T-helper 1 cell treated with Interleukin-12 subunit alpha and Interleukin-12 subunit beta and Interleukin-4 antibody, amounts not matched to agents 30 μg/mL and 1 μg/mL, for 36 hours (primary cell): ENCODE data around the gene PON3.
"Not testable (repeated sequence)": the region's sequence is repeated elsewhere in the genome, so short reads cannot be mapped to it uniquely, and the experiment has no call there.

Source experiments
- H3K27ac Mint-ChIP-seq: one replicate; pipeline ENCODE4 v1.8.0; 2021; ENCODE audit warnings: mild to moderate bottlenecking, mixed read lengths
- H3K27me3 Mint-ChIP-seq: one replicate; pipeline ENCODE4 v1.8.0; 2021; ENCODE audit warnings: low read depth, mixed read lengths
- H3K36me3 Mint-ChIP-seq: one replicate; pipeline ENCODE4 v1.8.0; 2021; ENCODE audit warnings: low read depth, mixed read lengths
- H3K4me1 Mint-ChIP-seq: one replicate; pipeline ENCODE4 v1.8.0; 2021; ENCODE audit warnings: low read depth, mixed read lengths
- H3K4me3 Mint-ChIP-seq: one replicate; pipeline ENCODE4 v1.8.0; 2021; ENCODE audit warnings: mild to moderate bottlenecking, moderate library complexity, mixed read lengths
- H3K9me3 Mint-ChIP-seq: one replicate; pipeline ENCODE4 v1.8.0; 2021; ENCODE audit warnings: mixed read lengths

PON3 gene

DNA sequence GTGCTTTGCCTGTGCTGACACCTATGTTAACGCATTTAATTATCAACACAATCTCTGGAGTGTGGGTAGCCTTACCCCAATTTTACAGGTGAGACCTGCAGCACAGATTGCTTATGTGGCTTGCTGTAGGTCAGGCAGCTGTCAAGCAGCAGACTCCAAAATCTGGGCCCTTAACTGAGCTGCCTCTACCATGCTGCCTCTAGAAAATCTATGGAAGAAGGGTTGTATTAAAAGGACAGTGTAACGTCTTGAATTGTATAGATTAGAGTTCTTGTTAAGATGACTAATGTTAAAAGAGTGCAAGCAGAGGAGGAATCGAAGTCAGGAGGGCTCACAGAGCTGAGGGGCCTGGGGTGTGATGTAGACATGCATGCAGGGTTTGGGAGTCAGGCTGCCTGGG is 1.2 kb upstream of the PON3 start:
- Mint-ChIP-seq H3K27me3 (peaks cover 29% of the 10 kb centered on the region), H3K36me3 (no peaks in the 10 kb centered on the region), H3K9me3 (no peaks in the 10 kb centered on the region), H3K27ac (no peak overlapping the region), H3K4me3 (no peak overlapping the region), H3K4me1 (peaks cover 7% of the 10 kb centered on the region)

DNA sequence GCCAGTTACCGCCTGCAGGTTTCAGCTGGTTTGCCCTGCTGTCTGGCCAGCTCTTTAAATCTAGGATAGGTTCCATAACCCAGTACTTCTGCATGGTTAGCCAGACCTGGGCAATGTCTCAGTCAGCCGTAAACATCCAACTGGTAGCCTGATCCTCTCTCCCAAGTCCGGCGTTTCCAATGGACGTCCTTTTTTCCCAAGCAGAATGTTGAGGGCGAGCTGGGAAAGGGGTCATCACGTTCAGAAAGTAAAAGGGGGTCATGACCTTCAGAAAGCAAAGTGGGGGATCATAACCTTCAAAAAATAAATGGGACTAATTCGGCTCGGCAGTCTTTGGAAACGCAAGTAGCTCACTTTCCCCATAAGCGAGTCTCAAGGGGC is 430 bp downstream of the PON3 start:
- Mint-ChIP-seq H3K36me3 (no peaks in the 10 kb centered on the region), H3K27me3 (peaks cover 35% of the 10 kb centered on the region), H3K4me1 (peaks cover 7% of the 10 kb centered on the region)

DNA sequence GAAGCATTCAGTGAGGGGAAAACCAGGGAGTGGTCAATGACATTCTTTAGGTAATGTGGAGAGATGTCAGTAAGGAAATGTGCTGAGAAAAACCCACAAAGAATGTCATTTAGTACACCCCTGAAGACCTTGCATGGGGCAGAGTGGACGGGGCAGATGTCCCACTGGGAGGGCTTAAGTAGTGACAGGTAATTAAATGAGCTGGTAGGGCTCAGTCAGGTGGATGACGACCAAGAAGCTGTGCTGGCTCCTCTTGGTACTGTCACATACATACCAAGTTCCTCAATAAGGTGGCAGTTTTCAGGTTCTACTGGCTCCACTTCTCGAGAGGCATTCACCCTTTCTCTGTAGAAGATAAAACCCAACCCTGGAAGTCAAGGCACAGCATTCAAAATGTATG is 1.8 kb downstream of the PON3 start:
- no peaks in the 10 kb centered on the region for H3K9me3 Mint-ChIP-seq
- peaks cover 39% of the 10 kb centered on the region for H3K27me3 Mint-ChIP-seq
- no peak overlapping the region for H3K27ac Mint-ChIP-seq
- no peak overlapping the region for H3K4me3 Mint-ChIP-seq
- H3K4me1 Mint-ChIP-seq: peaks cover 7% of the 10 kb centered on the region
- H3K36me3 Mint-ChIP-seq: no peaks in the 10 kb centered on the region

More for the DNA sequence above, 430 bp downstream of the PON3 start:
- Mint-ChIP-seq H3K4me3 (peak overlapping the region; percentile 65), H3K9me3 (no peaks in the 10 kb centered on the region), H3K27ac (no peak overlapping the region)

DNA sequence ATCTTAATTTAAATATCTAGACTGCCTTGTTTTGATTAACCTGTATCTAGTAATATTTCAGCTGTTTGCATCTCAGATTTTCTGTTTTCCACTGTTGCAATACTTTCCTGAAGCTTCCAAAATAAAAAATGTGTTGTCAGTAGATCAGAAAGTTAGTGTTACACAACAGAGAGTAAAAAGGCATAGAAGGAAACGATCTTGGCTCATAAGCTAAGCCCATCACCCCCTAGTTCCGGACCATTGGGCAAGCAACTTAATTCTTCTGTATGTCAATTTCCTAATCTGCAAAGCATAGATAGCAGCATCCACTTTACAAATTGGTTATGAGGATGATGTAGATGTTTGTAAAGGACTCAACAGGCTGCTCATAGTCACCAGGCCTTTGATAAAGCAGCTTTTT is 4.4 kb downstream of the PON3 start:
- no peaks in the 10 kb centered on the region for H3K36me3 Mint-ChIP-seq
- peaks cover 4% of the 10 kb centered on the region for H3K4me1 Mint-ChIP-seq
- no peak overlapping the region for H3K27ac Mint-ChIP-seq
- H3K9me3 Mint-ChIP-seq: no peaks in the 10 kb centered on the region
- H3K4me3 Mint-ChIP-seq: no peak overlapping the region
- peaks cover 32% of the 10 kb centered on the region for H3K27me3 Mint-ChIP-seq

DNA sequence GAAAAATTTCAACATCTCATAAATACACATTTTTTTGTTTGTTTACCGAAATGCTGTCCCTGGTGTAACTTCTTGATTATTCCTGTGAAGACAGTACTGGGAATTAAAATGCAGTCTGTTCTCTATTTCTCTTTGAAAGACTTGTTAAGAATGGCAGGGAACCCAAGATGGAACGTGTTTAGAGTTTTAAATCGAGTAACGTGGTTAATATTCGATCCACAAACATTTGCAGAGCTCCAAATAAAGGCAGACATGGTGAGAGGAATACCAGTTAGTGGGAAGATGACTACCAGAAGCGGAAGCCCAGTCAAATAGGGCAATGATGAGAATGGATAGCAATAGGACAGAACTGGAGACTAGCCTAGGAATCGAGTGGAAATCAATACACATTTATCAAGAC is 6.7 kb downstream of the PON3 start:
- Mint-ChIP-seq H3K4me1 (no peaks in the 10 kb centered on the region), H3K9me3 (peaks cover 7% of the 10 kb centered on the region), H3K4me3 (no peak overlapping the region), H3K27ac (no peak overlapping the region), H3K36me3 (no peaks in the 10 kb centered on the region), H3K27me3 (peaks cover 20% of the 10 kb centered on the region)

DNA sequence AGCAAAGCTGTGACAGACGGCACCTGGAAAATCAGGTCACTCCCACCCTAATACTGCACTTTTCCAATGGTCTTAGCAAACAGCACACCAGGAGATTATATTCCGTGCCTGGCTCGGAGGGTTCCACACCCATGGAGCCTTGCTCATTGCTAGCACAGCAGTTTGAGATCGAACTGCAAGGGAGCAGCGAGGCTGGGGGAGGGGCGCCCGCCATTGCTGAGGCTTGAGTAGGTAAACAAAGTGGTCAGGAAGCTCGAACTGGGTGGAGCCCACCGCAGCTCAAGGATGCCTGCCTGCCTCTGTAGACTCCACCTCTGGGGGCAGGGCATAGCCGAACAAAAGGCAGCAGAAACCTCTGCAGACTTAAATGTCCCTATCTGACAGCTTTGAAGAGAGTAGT is 16.7 kb downstream of the PON3 start:
- H3K4me1 Mint-ChIP-seq, H3K27ac Mint-ChIP-seq, H3K9me3 Mint-ChIP-seq, H3K36me3 Mint-ChIP-seq, H3K27me3 Mint-ChIP-seq, H3K4me3 Mint-ChIP-seq: not testable (repeated sequence)

DNA sequence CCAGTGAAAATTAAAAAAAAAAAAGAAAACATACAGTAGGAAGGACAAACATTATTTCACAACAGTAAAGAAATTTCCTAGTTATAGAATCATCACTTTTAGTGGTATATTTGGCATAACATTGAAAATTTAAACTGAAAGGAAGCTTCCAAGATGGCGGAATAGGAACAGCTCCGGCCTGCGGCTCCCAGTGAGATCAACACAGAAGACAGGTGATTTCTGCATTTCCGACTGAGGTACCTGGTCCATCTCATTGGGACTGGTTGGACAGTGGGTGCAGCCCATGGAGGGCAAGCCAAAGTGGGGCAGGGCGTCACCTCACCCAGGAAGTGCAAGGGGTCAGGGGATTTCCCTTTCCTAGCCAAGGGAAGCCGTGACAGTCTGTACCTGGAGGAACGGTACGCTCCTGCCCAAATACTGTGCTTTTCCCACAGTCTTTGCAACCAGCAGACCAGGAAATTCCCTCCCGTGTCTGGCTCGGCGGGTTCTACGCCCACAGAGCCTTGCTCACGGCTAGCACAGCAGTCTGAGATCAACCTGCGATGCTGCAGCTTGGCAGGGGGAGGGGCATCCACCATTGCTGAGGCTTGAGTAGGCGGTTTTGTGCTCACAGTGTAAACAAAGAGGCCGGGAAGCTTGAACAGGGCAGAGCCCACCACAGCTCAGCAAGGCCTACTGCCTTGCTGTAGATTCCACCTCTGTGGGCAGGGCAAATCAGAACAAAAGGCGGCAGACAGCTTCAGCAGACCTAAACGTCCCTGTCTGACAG is 19.4 kb downstream of the PON3 start:
- Mint-ChIP-seq H3K4me3 (no peak overlapping the region), H3K4me1 (no peaks in the 10 kb centered on the region), H3K36me3 (no peaks in the 10 kb centered on the region), H3K9me3 (no peaks in the 10 kb centered on the region), H3K27me3 (no peaks in the 10 kb centered on the region), H3K27ac (no peak overlapping the region)

DNA sequence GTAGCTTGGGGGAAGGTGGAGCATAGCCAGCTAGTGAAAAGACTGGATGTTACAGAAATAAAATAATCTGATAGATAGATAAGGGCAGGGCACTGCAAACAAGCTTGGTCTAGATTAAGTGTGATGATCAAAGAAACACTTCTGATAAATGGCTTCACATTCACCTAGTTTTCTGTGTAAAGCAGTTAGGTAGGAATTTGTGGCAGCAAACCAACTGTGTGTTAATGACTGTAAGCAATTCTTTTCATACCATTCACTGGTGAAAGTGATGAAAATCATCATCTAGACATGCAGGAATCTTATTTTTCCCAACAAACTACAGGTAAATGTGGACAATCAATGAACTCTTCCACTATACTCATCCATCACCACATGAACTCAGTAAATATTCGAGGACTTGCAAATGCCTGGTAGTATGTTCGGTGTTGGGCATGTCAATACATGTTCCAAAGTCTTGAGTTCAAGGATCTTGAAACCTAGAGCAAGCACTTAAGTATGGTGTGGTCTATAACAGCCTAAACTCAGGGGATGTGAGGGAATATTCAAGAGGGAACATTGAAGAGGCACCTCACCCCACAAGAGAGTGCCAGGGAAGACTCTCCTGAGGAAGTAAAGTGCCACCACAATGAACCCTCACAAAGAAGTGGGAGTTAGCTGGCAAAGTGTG is 20.5 kb downstream of the PON3 start:
- Mint-ChIP-seq H3K36me3 (no peaks in the 10 kb centered on the region), H3K9me3 (no peaks in the 10 kb centered on the region), H3K4me3 (no peak overlapping the region), H3K27ac (no peak overlapping the region), H3K4me1 (no peaks in the 10 kb centered on the region), H3K27me3 (no peaks in the 10 kb centered on the region)

DNA sequence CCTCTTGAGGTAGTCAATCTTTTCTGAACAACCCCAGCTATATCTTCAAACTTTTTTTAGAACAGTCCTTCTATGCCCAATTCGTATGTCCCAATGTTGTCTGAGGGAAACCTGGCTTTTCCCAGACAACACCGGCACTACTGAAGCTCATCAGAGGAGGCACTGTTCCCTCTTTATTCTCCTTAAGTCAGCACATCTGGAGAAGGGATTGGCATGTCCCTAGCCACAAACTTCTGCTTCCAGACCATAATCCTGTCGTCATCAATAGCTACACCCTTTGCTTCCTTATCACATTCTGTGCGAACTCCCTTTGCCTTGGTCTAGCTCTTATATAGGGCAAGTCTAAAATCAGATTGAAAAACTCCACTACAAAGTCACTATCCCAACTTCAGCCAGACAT is 22.9 kb downstream of the PON3 start:
- no peaks in the 10 kb centered on the region for H3K36me3 Mint-ChIP-seq
- H3K27me3 Mint-ChIP-seq: peaks cover 8% of the 10 kb centered on the region
- H3K27ac Mint-ChIP-seq: no peak overlapping the region
- H3K4me1 Mint-ChIP-seq: no peaks in the 10 kb centered on the region
- no peaks in the 10 kb centered on the region for H3K9me3 Mint-ChIP-seq
- no peak overlapping the region for H3K4me3 Mint-ChIP-seq

DNA sequence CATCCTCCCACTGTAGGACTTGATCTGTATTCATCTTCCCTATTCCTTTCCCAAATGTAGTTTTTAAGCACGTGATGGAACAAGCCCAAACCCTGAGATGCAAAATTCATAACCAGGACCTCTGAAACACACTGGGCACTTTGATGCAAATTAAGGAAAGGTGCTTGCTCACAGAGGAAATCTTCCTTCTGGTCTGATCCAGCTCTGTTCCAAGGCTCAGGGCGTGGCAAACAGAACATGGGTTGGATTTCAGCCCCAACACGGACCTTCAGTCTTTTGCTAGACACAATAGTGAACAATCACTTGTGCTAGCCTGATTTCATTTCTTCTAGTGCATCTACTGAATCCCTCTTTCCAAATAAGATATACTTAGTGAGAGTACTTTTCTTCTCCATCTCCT is 27.9 kb downstream of the PON3 start:
- Mint-ChIP-seq H3K27ac (no peak overlapping the region), H3K9me3 (no peaks in the 10 kb centered on the region), H3K36me3 (no peaks in the 10 kb centered on the region), H3K27me3 (peaks cover 11% of the 10 kb centered on the region), H3K4me1 (no peaks in the 10 kb centered on the region), H3K4me3 (no peak overlapping the region)

DNA sequence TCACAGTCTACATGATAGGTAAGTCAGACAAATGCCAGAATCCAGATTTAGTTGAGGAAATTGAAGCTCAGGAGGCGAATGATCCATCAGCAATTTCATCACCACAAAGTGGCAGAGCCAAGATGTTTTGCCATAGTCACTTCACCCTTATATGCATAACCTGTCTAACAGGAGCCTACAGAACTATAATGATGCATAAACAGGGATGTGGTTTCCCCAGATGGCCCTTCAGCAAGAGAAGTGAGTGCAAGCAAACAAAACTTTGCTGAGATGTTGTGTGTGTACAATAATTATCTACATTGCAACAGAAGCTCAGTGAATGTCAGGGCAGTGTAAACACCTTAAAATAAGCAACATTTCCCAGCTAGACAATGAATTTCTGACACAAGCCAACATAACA is 28.6 kb downstream of the PON3 start:
- Mint-ChIP-seq H3K4me3 (no peak overlapping the region), H3K9me3 (no peaks in the 10 kb centered on the region), H3K27me3 (peaks cover 11% of the 10 kb centered on the region), H3K36me3 (no peaks in the 10 kb centered on the region), H3K4me1 (no peaks in the 10 kb centered on the region), H3K27ac (no peak overlapping the region)

DNA sequence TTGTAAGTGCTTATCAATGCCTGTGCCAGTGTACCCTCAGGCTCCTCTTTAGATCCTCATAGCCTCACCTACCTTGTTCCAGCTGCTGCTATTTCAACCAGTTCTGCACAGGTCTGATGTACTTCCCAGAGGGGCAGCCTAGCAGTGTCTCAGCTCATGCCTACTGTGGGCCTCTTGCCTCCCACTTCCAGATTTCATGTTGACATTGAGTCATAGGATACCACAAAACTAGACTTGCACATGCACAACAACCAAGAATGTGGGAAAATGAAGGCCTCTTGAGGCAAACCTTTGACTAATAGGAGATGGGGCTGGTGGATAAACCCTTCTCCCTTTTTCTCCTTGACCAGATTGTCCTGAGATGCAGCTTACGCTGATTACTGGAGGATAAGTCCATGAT is 31.0 kb downstream of the PON3 start:
- no peak overlapping the region for H3K27ac Mint-ChIP-seq
- peaks cover 11% of the 10 kb centered on the region for H3K27me3 Mint-ChIP-seq
- no peaks in the 10 kb centered on the region for H3K4me1 Mint-ChIP-seq
- no peak overlapping the region for H3K4me3 Mint-ChIP-seq
- H3K9me3 Mint-ChIP-seq: no peaks in the 10 kb centered on the region
- H3K36me3 Mint-ChIP-seq: no peaks in the 10 kb centered on the region

DNA sequence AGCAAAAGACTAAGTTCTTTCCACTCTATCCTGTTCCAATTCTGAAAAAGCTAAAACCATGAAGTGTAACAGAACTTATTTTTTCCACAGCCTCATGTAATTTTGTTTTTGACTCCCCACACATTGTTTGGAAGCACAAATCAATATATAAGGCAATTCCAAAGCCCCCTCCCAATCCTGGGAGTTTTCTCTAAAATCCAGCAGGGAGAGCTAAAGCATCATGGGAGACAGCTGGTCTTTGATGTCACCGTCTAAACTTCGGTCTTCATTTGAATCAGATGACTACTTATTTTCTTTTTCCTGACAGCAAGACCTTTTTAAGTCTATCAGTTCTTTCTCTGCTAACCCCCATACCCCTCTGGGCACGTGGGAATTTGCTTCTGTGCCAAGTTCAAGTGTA is 38.6 kb downstream of the PON3 start:
- H3K4me3 Mint-ChIP-seq: no peak overlapping the region
- no peak overlapping the region for H3K27ac Mint-ChIP-seq
- H3K9me3 Mint-ChIP-seq: no peaks in the 10 kb centered on the region
- H3K27me3 Mint-ChIP-seq: peaks cover 6% of the 10 kb centered on the region
- H3K36me3 Mint-ChIP-seq: no peaks in the 10 kb centered on the region
- H3K4me1 Mint-ChIP-seq: no peaks in the 10 kb centered on the region

DNA sequence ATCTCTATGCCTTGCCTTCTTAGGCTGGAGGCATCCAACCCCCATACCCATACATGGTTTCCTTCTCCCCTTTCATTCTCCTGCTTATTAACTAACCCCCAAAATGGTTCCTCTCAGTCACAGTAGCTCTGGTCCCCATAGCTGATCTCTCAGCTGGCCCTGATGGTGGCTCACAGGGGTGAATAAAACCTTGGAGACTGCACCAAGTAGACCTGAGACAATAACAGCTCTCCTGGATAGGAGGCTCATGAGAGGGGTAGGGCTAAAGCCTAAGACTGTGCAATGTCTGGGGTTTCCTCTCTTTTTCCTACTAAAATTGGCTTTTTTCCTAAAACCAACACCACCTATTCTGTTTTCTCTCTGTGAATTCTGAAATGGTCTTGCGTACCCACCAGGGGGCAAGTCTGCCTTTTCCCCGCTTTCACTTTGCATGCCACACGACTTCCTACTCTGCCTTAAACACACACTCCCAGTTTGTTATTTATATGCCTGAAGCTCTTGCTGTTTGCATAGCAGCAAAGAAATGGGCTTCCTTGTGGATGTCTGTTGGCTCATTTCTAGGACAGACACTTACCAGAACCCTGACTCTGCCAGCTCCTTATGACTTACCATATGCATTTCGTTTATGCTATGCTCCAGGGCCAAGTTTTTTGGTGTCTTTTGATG is 53.4 kb downstream of the PON3 start:
- no peaks in the 10 kb centered on the region for H3K4me1 Mint-ChIP-seq
- no peaks in the 10 kb centered on the region for H3K9me3 Mint-ChIP-seq
- no peaks in the 10 kb centered on the region for H3K36me3 Mint-ChIP-seq

DNA sequence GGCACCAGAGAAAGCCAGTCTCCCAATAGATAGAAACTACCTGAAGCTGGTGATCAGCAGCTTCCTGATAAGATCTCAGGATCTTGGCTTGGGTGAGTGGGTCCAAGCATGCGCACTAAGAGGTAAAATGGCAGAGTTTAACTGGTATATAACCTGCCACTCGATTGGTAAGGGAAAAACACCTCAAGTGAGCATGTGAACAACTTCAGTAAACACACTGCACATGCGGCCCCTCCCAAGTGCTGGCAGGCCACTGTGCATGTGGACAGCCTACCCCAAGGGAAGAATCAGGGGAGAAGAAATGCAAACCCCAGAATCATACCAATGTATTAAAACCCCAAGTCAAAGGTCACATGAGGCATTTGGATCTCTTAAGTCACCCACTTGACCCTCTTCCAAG is 54.1 kb downstream of the PON3 start:
- Mint-ChIP-seq H3K27me3 (peaks cover 5% of the 10 kb centered on the region), H3K4me3 (no peak overlapping the region), H3K4me1 (no peaks in the 10 kb centered on the region), H3K36me3 (no peaks in the 10 kb centered on the region), H3K27ac (no peak overlapping the region), H3K9me3 (no peaks in the 10 kb centered on the region)

More for the DNA sequence above, 53.4 kb downstream of the PON3 start:
- Mint-ChIP-seq H3K27me3 (peaks cover under 1% of the 10 kb centered on the region), H3K27ac (no peak overlapping the region), H3K4me3 (no peak overlapping the region)
